Measurements from ENCODE around the gene CHRDL1. TPM values are rescaled to one million over a fixed set of nuclear protein-coding genes. Genes with fewer than 3 reads are reported as not detected.
A peak's percentile ranks its signal among the peaks of the same experiment; 100 is the strongest.
"Not testable (repeated sequence)": the region's sequence is repeated elsewhere in the genome, so short reads cannot be mapped to it uniquely, and the experiment has no call there.

Gene CHRDL1
- 4.4 TPM for total RNA-seq
- long read RNA-seq, partial matches to known transcripts = 0 of 3 reads
- long read RNA-seq, other reads (novel, unspliced or antisense) = 3 of 3 reads

GRCh38 chrX:110795645-110796406 is at the start of gene CHRDL1:
CHRDL1 (minus strand) TSS chrX:110795817; CDS start chrX:110792181, 3,636 bp downstream.
- intact Hi-C loops (cut with micrococcal nuclease) = no loop called here
- DNase-seq (peak; percentile 39), ATAC-seq (peak; percentile 54)

GRCh38 chrX:110836982-110837381 is 41.4 kb upstream of the CHRDL1 start:
- intact Hi-C loops (cut with micrococcal nuclease) = no loop called here
- no peak for DNase-seq
- no peak for ATAC-seq

GRCh38 chrX:110836451-110836850 is 40.8 kb upstream of the CHRDL1 start:
- ATAC-seq (no peak), DNase-seq (no peak)
- intact Hi-C loops (cut with micrococcal nuclease) = no loop called here

GRCh38 chrX:110836001-110836400 is 40.4 kb upstream of the CHRDL1 start:
- intact Hi-C loops (cut with micrococcal nuclease) = no loop called here
- no peak for DNase-seq
- ATAC-seq = no peak

GRCh38 chrX:110825972-110826371 is 30.4 kb upstream of the CHRDL1 start:
- no peak for DNase-seq
- intact Hi-C loops (cut with micrococcal nuclease) = no loop called here
- no peak for ATAC-seq

GRCh38 chrX:110816543-110816942 is 20.9 kb upstream of the CHRDL1 start:
- DNase-seq; intact Hi-C loops (cut with micrococcal nuclease); ATAC-seq: not testable (repeated sequence)

- no peak for DNase-seq
- no peak for ATAC-seq
- intact Hi-C loops (cut with micrococcal nuclease) = no loop called here
Measured at GRCh38 chrX:110806145-110806544, 10.5 kb upstream of the CHRDL1 start.

- intact Hi-C loops (cut with micrococcal nuclease) = no loop called here
- ATAC-seq (no peak), DNase-seq (no peak)
Measured at GRCh38 chrX:110805303-110805702, 9.7 kb upstream of the CHRDL1 start.

- DNase-seq (no peak), ATAC-seq (no peak)
- intact Hi-C loops (cut with micrococcal nuclease) = no loop called here
Measured at GRCh38 chrX:110804446-110804845, 8.8 kb upstream of the CHRDL1 start.

GRCh38 chrX:110803506-110803905 is 7.9 kb upstream of the CHRDL1 start:
- no peak for ATAC-seq
- intact Hi-C loops (cut with micrococcal nuclease) = no loop called here
- no peak for DNase-seq

- ATAC-seq (no peak), DNase-seq (no peak)
- intact Hi-C loops (cut with micrococcal nuclease) = no loop called here
Measured at GRCh38 chrX:110796407-110796697, 735 bp upstream of the CHRDL1 start.

- intact Hi-C loops (cut with micrococcal nuclease) = no loop called here
- DNase-seq = no peak
- ATAC-seq = no peak
Measured at GRCh38 chrX:110794601-110795000, 1.0 kb downstream of the CHRDL1 start.

- DNase-seq = no peak
- ATAC-seq = no peak
- intact Hi-C loops (cut with micrococcal nuclease) = no loop called here
Measured at GRCh38 chrX:110791071-110791470, 4.5 kb downstream of the CHRDL1 start.

- no peak for DNase-seq
- intact Hi-C loops (cut with micrococcal nuclease) = no loop called here
- ATAC-seq = no peak
Measured at GRCh38 chrX:110786486-110786885, 9.1 kb downstream of the CHRDL1 start.

GRCh38 chrX:110759785-110760184 is 35.8 kb downstream of the CHRDL1 start:
- no peak for ATAC-seq
- intact Hi-C loops (cut with micrococcal nuclease) = no loop called here
- DNase-seq = no peak

- ATAC-seq = no peak
- intact Hi-C loops (cut with micrococcal nuclease) = no loop called here
- DNase-seq = no peak
Measured at GRCh38 chrX:110758781-110759422, 36.7 kb downstream of the CHRDL1 start.

GRCh38 chrX:110755611-110756010 is 40.0 kb downstream of the CHRDL1 start:
- no peak for ATAC-seq
- intact Hi-C loops (cut with micrococcal nuclease) = no loop called here
- DNase-seq = no peak

GRCh38 chrX:110755061-110755460 is 40.6 kb downstream of the CHRDL1 start:
- DNase-seq = no peak
- ATAC-seq = no peak
- intact Hi-C loops (cut with micrococcal nuclease) = no loop called here

- intact Hi-C loops (cut with micrococcal nuclease) = no loop called here
- no peak for DNase-seq
- no peak for ATAC-seq
Measured at GRCh38 chrX:110750526-110751189, 45.0 kb downstream of the CHRDL1 start.

- intact Hi-C loops (cut with micrococcal nuclease) = no loop called here
- DNase-seq = no peak
- no peak for ATAC-seq
Measured at GRCh38 chrX:110748256-110748806, 47.3 kb downstream of the CHRDL1 start.

All from left ventricle myocardium superior (tissue), 1 donor.